ENCODE data around the gene DNAH3. TPM values are rescaled to one million over a fixed set of nuclear protein-coding genes. Genes with fewer than 3 reads are reported as not detected.

The DNAH3 gene
- total RNA-seq, 1 experiment from 2014 or later: 0.15 TPM

- TF ChIP-seq POLR2AphosphoS5 (IDR thresholded peaks at IDR 0.05; ENCODE audit: low read depth, low read length) (peak; percentile 76), JUND (IDR thresholded peaks at IDR 0.05) (no peak; the same call in 1 of the 2 replicates), ZNF274 (IDR thresholded peaks at IDR 0.05; ENCODE audit: low read depth, low read length) (no peak), EGR1 (IDR thresholded peaks at IDR 0.05; ENCODE audit: low read depth) (peak; percentile 63), TCF7L2 (IDR thresholded peaks at IDR 0.05; ENCODE audit: borderline replicate concordance, extremely low read depth, insufficient read depth, insufficient read length) (no peak), EZH2 (IDR thresholded peaks at IDR 0.05) (no peak)
Measured at GRCh38 chr16:21158208-21159110, 7.8 kb upstream of the DNAH3 start, which contains the start of gene LDAF1 (continued).

DNA sequence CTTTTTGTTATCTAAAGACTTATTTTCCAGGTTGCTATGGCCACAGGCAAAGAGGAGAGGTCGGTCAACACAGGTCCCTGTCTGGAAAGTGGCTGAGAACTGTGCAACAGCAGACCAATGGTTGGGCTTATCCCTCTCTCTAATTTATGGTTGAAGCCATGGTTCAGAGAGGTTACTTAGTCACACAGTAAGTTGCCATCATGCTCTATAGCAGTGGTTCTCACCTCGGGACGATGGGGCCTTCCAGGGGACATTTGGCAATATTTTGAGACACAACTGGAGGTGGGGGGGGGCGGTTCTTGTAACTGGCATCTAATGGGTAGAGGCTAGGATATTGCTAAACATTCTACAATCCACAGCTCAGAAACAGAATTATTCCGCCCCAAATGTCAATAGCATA is 7.0 kb upstream of the DNAH3 start:
- H2AFZ ChIP-seq (ENCODE audit: low read depth, low read length, poor library complexity, severe bottlenecking): peak overlapping the region; percentile 76
- CTCF ChIA-PET: interaction anchor here (1.3 to 4.9 kb wide), 5 partner anchors 9 to 1164 kb away, joined by 5 to 60 read pairs (median 7); no protein-coding TSS in a partner anchor
- H3K4me1 ChIP-seq (ENCODE audit: control insufficient read depth in 1 of 2, insufficient read depth in 2 of 2, low read length in 2 of 2): peaks cover 15 to 27% of the 10 kb centered on the region in 2 experiments
- TF ChIP-seq JUND (IDR thresholded peaks at IDR 0.05): no peak
- no peak for TF ChIP-seq ZFX (IDR thresholded peaks at IDR 0.05)
- TF ChIP-seq SIN3A (IDR thresholded peaks at IDR 0.05; ENCODE audit: low read depth): no peak
- no peak for TF ChIP-seq SRF (IDR thresholded peaks at IDR 0.05; ENCODE audit: low read depth)
- TF ChIP-seq, protein P1, sequence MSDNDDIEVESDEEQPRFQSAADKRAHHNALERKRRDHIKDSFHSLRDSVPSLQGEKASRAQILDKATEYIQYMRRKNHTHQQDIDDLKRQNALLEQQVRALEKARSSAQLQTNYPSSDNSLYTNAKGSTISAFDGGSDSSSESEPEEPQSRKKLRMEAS (IDR thresholded peaks at IDR 0.05): no peak
- no peak for TF ChIP-seq TCF7L2 (IDR thresholded peaks at IDR 0.05; ENCODE audit: borderline replicate concordance, extremely low read depth, insufficient read depth, insufficient read length)
- no peak for TF ChIP-seq EZH2 (IDR thresholded peaks at IDR 0.05)
- no peak for TF ChIP-seq SP1 (IDR thresholded peaks at IDR 0.05; ENCODE audit: low read depth)
- TF ChIP-seq FOSL1 (IDR thresholded peaks at IDR 0.05; ENCODE audit: low read depth): no peak
- TF ChIP-seq, protein P2, sequence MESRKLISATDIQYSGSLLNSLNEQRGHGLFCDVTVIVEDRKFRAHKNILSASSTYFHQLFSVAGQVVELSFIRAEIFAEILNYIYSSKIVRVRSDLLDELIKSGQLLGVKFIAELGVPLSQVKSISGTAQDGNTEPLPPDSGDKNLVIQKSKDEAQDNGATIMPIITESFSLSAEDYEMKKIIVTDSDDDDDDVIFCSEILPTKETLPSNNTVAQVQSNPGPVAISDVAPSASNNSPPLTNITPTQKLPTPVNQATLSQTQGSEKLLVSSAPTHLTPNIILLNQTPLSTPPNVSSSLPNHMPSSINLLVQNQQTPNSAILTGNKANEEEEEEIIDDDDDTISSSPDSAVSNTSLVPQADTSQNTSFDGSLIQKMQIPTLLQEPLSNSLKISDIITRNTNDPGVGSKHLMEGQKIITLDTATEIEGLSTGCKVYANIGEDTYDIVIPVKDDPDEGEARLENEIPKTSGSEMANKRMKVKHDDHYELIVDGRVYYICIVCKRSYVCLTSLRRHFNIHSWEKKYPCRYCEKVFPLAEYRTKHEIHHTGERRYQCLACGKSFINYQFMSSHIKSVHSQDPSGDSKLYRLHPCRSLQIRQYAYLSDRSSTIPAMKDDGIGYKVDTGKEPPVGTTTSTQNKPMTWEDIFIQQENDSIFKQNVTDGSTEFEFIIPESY (IDR thresholded peaks at IDR 0.05; ENCODE audit: extremely low read depth, insufficient replicate concordance, low read length): no peak
- TF ChIP-seq RAD21 (IDR thresholded peaks at IDR 0.05; ENCODE audit: low read depth): no peak
- TF ChIP-seq, protein P3, sequence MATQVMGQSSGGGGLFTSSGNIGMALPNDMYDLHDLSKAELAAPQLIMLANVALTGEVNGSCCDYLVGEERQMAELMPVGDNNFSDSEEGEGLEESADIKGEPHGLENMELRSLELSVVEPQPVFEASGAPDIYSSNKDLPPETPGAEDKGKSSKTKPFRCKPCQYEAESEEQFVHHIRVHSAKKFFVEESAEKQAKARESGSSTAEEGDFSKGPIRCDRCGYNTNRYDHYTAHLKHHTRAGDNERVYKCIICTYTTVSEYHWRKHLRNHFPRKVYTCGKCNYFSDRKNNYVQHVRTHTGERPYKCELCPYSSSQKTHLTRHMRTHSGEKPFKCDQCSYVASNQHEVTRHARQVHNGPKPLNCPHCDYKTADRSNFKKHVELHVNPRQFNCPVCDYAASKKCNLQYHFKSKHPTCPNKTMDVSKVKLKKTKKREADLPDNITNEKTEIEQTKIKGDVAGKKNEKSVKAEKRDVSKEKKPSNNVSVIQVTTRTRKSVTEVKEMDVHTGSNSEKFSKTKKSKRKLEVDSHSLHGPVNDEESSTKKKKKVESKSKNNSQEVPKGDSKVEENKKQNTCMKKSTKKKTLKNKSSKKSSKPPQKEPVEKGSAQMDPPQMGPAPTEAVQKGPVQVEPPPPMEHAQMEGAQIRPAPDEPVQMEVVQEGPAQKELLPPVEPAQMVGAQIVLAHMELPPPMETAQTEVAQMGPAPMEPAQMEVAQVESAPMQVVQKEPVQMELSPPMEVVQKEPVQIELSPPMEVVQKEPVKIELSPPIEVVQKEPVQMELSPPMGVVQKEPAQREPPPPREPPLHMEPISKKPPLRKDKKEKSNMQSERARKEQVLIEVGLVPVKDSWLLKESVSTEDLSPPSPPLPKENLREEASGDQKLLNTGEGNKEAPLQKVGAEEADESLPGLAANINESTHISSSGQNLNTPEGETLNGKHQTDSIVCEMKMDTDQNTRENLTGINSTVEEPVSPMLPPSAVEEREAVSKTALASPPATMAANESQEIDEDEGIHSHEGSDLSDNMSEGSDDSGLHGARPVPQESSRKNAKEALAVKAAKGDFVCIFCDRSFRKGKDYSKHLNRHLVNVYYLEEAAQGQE (IDR thresholded peaks at IDR 0.05; ENCODE audit: low read depth): no peak
- TF ChIP-seq ELF1 (IDR thresholded peaks at IDR 0.05; ENCODE audit: borderline replicate concordance, low read depth): no peak
- H3K4me2 ChIP-seq (ENCODE audit: low read length): peak overlapping the region; percentile 78
- POLR2A ChIA-PET: no interaction called here
- H3K79me2 ChIP-seq (ENCODE audit: insufficient read depth, low read length): peaks cover 10% of the 10 kb centered on the region; the same call in 1 of the 2 replicates
- H3K9me2 ChIP-seq (ENCODE audit: insufficient read depth): no peaks in the 10 kb centered on the region
- no peaks in the 10 kb centered on the region for H3K27me3 ChIP-seq (ENCODE audit: insufficient read depth, low read length)
- no TSS peak for BruUV-seq (replicated peaks)
- ATAC-seq (no peak), DNase-seq (ENCODE audit: low read depth, low spot score) (no peak)
- H3K27ac ChIP-seq (ENCODE audit: low read depth, low read length): no peak overlapping the region
- intact Hi-C loops (cut with micrococcal nuclease): loop anchor here (2.0 to 5.0 kb wide), 4 partner anchors 305 to 1515 kb away; no protein-coding TSS in a partner anchor
- peak overlapping the region; percentile 69 for H3K9ac ChIP-seq (ENCODE audit: low read length)
- no peaks in the 10 kb centered on the region for H4K20me1 ChIP-seq (ENCODE audit: insufficient read depth)
- H3K36me3 ChIP-seq (ENCODE audit: control insufficient read depth in 1 of 2, insufficient read depth in 2 of 2, low read length in 2 of 2): peaks cover 8 to 9% of the 10 kb centered on the region in 2 experiments
- RAD21 ChIA-PET (ENCODE audit: low non-redundant PET in 1 of 2, low total read pairs in 2 of 2, uncharacterized antibody in 2 of 2, unreplicated experiment in 2 of 2): interaction anchor here (0.6 to 1.7 kb wide), 3 partner anchors 15 to 143 kb away, joined by 3 to 10 read pairs (median 7); no protein-coding TSS in a partner anchor
- peak overlapping the region in 1 of 2 experiments; percentile 74; a peak in 2 of 4 replicates for H3K4me3 ChIP-seq (replicated peaks in 1 of 2; ENCODE audit: low read depth in 1 of 2, low read length in 2 of 2)
- no peaks in the 10 kb centered on the region for H3K9me3 ChIP-seq (ENCODE audit: control insufficient read depth in 1 of 2, insufficient read depth in 1 of 2, low read depth in 1 of 2, low read length in 2 of 2)
